ENCODE measurements around the gene FMNL3. TPM values are rescaled to one million over a fixed set of nuclear protein-coding genes. Genes with fewer than 3 reads are reported as not detected.

FMNL3 gene
- total and polyA plus RNA-seq, 2 of the 13 experiments (the other 11 are each of a cell fraction or from before 2014, with no cell fraction given): 0.44 to 1.1 TPM

DNA sequence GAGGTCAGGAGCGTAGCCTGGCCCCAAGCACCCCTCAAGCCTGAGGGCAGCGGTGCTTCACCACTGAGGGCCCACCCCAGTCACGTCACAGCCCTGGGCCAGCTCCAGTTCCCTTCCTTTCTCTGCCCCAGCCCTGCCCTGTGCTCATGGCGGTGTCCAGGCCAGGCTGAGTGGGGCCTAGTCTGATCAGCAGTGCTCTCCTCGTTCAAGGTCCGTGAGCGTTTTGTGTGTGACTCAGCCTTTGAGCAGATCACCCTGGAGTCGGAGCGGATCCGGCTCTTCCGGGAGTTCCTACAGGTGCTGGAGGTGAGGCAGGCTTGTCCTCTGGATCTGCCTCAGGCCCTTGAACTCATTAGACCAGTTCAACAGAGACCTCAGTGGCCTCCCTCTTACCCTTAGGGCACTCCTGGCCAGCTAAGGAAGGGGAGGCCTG is 64.8 kb downstream of the FMNL3 start (continued):
- TF ChIP-seq, protein P1, sequence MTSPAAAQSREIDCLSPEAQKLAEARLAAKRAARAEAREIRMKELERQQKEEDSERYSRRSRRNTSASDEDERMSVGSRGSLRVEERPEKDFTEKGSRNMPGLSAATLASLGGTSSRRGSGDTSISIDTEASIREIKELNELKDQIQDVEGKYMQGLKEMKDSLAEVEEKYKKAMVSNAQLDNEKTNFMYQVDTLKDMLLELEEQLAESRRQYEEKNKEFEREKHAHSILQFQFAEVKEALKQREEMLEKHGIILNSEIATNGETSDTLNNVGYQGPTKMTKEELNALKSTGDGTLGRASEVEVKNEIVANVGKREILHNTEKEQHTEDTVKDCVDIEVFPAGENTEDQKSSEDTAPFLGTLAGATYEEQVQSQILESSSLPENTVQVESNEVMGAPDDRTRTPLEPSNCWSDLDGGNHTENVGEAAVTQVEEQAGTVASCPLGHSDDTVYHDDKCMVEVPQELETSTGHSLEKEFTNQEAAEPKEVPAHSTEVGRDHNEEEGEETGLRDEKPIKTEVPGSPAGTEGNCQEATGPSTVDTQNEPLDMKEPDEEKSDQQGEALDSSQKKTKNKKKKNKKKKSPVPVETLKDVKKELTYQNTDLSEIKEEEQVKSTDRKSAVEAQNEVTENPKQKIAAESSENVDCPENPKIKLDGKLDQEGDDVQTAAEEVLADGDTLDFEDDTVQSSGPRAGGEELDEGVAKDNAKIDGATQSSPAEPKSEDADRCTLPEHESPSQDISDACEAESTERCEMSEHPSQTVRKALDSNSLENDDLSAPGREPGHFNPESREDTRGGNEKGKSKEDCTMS (CRISPR knock-in tag; conservative IDR thresholded peaks at IDR 0.05): no peak
- peak; percentile 64; the same call in 1 of the 2 replicates for TF ChIP-seq RXRB (CRISPR knock-in tag; IDR thresholded peaks at IDR 0.05; ENCODE audit: borderline replicate concordance)
- TF ChIP-seq, protein P2, sequence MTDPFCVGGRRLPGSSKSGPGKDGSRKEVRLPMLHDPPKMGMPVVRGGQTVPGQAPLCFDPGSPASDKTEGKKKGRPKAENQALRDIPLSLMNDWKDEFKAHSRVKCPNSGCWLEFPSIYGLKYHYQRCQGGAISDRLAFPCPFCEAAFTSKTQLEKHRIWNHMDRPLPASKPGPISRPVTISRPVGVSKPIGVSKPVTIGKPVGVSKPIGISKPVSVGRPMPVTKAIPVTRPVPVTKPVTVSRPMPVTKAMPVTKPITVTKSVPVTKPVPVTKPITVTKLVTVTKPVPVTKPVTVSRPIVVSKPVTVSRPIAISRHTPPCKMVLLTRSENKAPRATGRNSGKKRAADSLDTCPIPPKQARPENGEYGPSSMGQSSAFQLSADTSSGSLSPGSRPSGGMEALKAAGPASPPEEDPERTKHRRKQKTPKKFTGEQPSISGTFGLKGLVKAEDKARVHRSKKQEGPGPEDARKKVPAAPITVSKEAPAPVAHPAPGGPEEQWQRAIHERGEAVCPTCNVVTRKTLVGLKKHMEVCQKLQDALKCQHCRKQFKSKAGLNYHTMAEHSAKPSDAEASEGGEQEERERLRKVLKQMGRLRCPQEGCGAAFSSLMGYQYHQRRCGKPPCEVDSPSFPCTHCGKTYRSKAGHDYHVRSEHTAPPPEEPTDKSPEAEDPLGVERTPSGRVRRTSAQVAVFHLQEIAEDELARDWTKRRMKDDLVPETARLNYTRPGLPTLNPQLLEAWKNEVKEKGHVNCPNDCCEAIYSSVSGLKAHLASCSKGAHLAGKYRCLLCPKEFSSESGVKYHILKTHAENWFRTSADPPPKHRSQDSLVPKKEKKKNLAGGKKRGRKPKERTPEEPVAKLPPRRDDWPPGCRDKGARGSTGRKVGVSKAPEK (CRISPR knock-in tag; IDR thresholded peaks at IDR 0.05; ENCODE audit: borderline replicate concordance): no peak
- no peak for TF ChIP-seq ATRX (CRISPR knock-in tag; IDR thresholded peaks at IDR 0.05; ENCODE audit: borderline replicate concordance)

DNA sequence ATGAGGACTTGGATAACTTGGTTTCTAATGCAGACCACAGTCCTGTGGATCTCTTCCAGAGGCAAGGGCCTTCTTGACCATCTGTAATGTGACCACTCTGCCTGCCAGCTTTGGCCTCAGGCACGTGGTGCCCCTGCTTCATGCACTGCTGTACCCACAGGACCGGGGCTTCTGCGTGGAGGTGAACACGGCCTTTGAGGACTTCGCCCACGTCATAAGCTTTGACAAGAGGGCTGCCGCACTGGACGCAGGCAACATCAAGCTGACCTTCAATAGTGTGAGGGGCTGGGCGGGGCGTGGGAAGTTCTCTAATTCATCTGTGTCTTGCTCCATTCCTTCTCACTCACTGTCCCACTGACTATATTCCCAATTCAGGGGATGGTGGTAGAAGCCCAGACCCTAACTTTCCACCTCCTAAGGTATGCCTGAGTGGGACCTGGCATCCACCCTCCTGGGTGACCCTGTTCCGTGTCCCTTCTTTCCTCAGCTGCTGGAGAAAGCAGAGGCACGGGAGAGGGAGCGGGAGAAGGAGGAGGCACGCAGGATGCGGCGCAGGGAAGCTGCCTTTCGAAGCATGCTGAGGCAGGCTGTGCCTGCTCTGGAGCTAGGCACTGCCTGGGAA is 65.3 kb downstream of the FMNL3 start:
- Histone ChIP-seq H2AFZ (ENCODE audit: low read length) (peak overlapping the region; percentile 18), H3K36me3 (replicated peaks in 1 of 2; ENCODE audit: control insufficient read depth in 1 of 2, insufficient read depth in 2 of 2, low read length in 2 of 2) (peaks cover 0 to 1% of the 10 kb centered on the region in 2 experiments; a peak in 2 of 5 replicates), H3K79me2 (ENCODE audit: insufficient read depth, low read length) (no peaks in the 10 kb centered on the region), H3K9ac (ENCODE audit: insufficient read depth, low read depth, low read length) (peak overlapping the region; percentile 75), H3K4me1 (ENCODE audit: insufficient read depth, low read length) (peaks cover 56% of the 10 kb centered on the region), H3K4me2 (ENCODE audit: low read depth, low read length) (peak overlapping the region; percentile 53), H3K9me3 (ENCODE audit: low read length) (no peaks in the 10 kb centered on the region), H4K20me1 (ENCODE audit: insufficient read depth, low read length) (no peaks in the 10 kb centered on the region), H3K4me3 (replicated peaks in 1 of 3; ENCODE audit: insufficient read depth in 1 of 3, low read depth in 2 of 3, low read length in 3 of 3) (peak overlapping the region in 1 of 3 experiments; percentile 13; a peak in 1 of 6 replicates), H3K27ac (ENCODE audit: extremely low read length, insufficient read depth, low read length) (peak overlapping the region; percentile 87), H3K27me3 (ENCODE audit: control insufficient read depth in 1 of 2, insufficient read depth in 2 of 2, low read length in 2 of 2) (no peaks in the 10 kb centered on the region; a peak in 1 of 5 replicates)
- WGBS (ENCODE audit: low lambda C conversion rate): 96% methylated on average over 13 of the region's 17 CpGs
- intact Hi-C loops (cut with micrococcal nuclease; ENCODE audit: unreplicated experiment) (no loop called here), in situ Hi-C loops (cut with HindIII; ENCODE audit: extremely low pct_ligation_motif_present, low pct_unique_long_range_greater_than_20kb) (loop anchor here (5.0 kb wide), 1 partner anchor 65 kb away; the partner anchor contains the start of gene FMNL3)
- FAIRE-seq (no peak), DNase-seq (ENCODE audit: low spot score) (no peak), ATAC-seq (no peak)
- TSS peak; percentile 70 for BruUV-seq (replicated peaks)
- POLR2A ChIA-PET: interaction anchor here (1.0 to 1.9 kb wide), 3 partner anchors 18 to 186 kb away, joined by 3 to 15 read pairs (median 5); partner anchors contain the start of genes NCKAP5L, PRPF40B and TMBIM6
- CTCF ChIA-PET (ENCODE audit: low intra/inter-chr PET ratio, low total read pairs): no interaction called here
- TF ChIP-seq NR2C2 (CRISPR knock-in tag; IDR thresholded peaks at IDR 0.05; ENCODE audit: borderline replicate concordance): 0 out of 2 replicates have a peak, but pooled peaks have one; percentile 5
- TF ChIP-seq ZNF746 (CRISPR knock-in tag; IDR thresholded peaks at IDR 0.05): no peak
- peak; percentile 46 for TF ChIP-seq IKZF4 (CRISPR knock-in tag; IDR thresholded peaks at IDR 0.05; ENCODE audit: borderline replicate concordance, low read depth, not compliant biosample characterization)
- TF ChIP-seq NRL (CRISPR knock-in tag; IDR thresholded peaks at IDR 0.05; ENCODE audit: borderline replicate concordance): 0 out of 2 replicates have a peak, but pooled peaks have one; percentile 16
- peak; percentile 3; the same call in 1 of the 2 replicates for TF ChIP-seq EED (CRISPR knock-in tag; IDR thresholded peaks at IDR 0.05)
- no peak for TF ChIP-seq RBM39 (IDR thresholded peaks at IDR 0.05; ENCODE audit: low read depth, low read length, poor library complexity, severe bottlenecking)
- TF ChIP-seq ZNF451 (CRISPR knock-in tag; IDR thresholded peaks at IDR 0.05): 0 out of 2 replicates have a peak, but pooled peaks have one; percentile 39
- TF ChIP-seq NONO (IDR thresholded peaks at IDR 0.05): no peak
- TF ChIP-seq NONO (CRISPR knock-in tag; conservative IDR thresholded peaks at IDR 0.05): 0 out of 2 replicates have a peak, but pooled peaks have one; percentile 48
- TF ChIP-seq MATR3 (CRISPR knock-in tag; IDR thresholded peaks at IDR 0.05): no peak
- TF ChIP-seq KDM5B (CRISPR knock-in tag; IDR thresholded peaks at IDR 0.05; ENCODE audit: borderline replicate concordance): peak; percentile 72; the same call in 1 of the 2 replicates
- TF ChIP-seq DPF2 (CRISPR knock-in tag; IDR thresholded peaks at IDR 0.05; ENCODE audit: borderline replicate concordance, low read depth): no peak
